ENCODE measurements around the gene EXOC4. TPM values are rescaled to one million over a fixed set of nuclear protein-coding genes. Genes with fewer than 3 reads are reported as not detected.
A peak's percentile ranks its signal among the peaks of the same experiment; 100 is the strongest.

The EXOC4 gene
- total RNA-seq, 2 donors from 2014 or later: 106 to 115 TPM

GRCh38 chr7:134085311-134085710 is 832.4 kb downstream of the EXOC4 start:
- Histone ChIP-seq H3K36me3 (ENCODE audit: control insufficient read depth, insufficient read depth, low read length) (no peaks in the 10 kb centered on the region), H3K9me3 (ENCODE audit: control insufficient read depth, low read length) (peaks cover 42% of the 10 kb centered on the region), H3K27ac (ENCODE audit: low read depth, low read length) (no peak overlapping the region), H3K4me1 (ENCODE audit: control insufficient read depth, insufficient read depth, low read length) (no peaks in the 10 kb centered on the region), H3K4me3 (ENCODE audit: low read length) (no peak overlapping the region), H3K9ac (ENCODE audit: extremely low read depth, low read length, poor library complexity, severe bottlenecking) (no peak overlapping the region), H3K27me3 (ENCODE audit: control insufficient read depth, insufficient read depth, low read length, poor library complexity, severe bottlenecking) (no peaks in the 10 kb centered on the region)
- H3K4me3 Mint-ChIP-seq: no peak overlapping the region
- H3K9me3 Mint-ChIP-seq: peaks cover 60% of the 10 kb centered on the region
- no peaks in the 10 kb centered on the region for H3K4me1 Mint-ChIP-seq
- H3K36me3 Mint-ChIP-seq (ENCODE audit: low read depth): peaks cover 28% of the 10 kb centered on the region
- no peak for DNase-seq
- TF ChIP-seq, protein P1, sequence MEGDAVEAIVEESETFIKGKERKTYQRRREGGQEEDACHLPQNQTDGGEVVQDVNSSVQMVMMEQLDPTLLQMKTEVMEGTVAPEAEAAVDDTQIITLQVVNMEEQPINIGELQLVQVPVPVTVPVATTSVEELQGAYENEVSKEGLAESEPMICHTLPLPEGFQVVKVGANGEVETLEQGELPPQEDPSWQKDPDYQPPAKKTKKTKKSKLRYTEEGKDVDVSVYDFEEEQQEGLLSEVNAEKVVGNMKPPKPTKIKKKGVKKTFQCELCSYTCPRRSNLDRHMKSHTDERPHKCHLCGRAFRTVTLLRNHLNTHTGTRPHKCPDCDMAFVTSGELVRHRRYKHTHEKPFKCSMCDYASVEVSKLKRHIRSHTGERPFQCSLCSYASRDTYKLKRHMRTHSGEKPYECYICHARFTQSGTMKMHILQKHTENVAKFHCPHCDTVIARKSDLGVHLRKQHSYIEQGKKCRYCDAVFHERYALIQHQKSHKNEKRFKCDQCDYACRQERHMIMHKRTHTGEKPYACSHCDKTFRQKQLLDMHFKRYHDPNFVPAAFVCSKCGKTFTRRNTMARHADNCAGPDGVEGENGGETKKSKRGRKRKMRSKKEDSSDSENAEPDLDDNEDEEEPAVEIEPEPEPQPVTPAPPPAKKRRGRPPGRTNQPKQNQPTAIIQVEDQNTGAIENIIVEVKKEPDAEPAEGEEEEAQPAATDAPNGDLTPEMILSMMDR (conservative IDR thresholded peaks at IDR 0.05): no peak
- H3K27me3 Mint-ChIP-seq (ENCODE audit: insufficient read depth): no peaks in the 10 kb centered on the region
- no peak overlapping the region for H3K27ac Mint-ChIP-seq

DNA sequence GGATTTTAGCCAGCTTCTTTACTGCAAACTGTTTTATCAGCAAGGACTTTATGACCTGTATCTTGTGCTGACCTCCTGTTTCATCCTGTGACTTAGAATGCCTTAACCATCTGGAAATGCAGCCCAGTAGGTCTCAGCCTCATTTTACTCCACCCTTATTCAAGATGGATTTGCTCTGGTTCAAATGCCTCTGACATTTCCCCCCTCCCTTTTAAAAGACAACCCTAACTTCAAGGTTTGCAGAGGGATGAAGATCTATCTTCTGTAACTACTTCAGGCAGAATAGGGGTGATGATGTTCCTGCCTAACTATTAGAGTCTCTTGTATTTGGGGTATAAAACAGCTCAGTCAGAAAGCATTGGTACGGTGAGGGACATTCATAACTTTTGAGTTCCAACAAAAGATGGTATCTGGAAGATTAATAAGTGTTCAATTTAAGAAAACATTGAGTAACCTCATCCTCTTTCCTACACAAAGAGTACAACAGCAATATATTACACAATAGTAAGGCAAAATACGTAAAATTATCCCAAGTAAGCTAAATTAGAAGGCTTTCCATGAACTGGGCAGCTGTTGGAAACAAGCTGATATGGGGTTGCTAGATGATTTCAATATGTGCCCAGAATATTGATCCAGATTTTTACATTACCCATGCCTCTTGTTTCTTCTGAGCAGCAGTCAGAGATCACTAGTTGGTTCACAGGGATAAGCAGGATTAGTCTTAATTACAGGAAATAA is 834.3 kb downstream of the EXOC4 start:
- Histone ChIP-seq H3K4me3 (ENCODE audit: low read length) (no peak overlapping the region), H3K27me3 (ENCODE audit: control insufficient read depth, insufficient read depth, low read length, poor library complexity, severe bottlenecking) (no peaks in the 10 kb centered on the region), H3K27ac (ENCODE audit: low read depth, low read length) (no peak overlapping the region), H3K36me3 (ENCODE audit: control insufficient read depth, insufficient read depth, low read length) (no peaks in the 10 kb centered on the region), H3K9ac (ENCODE audit: extremely low read depth, low read length, poor library complexity, severe bottlenecking) (no peak overlapping the region), H3K9me3 (ENCODE audit: control insufficient read depth, low read length) (peaks cover 59% of the 10 kb centered on the region), H3K4me1 (ENCODE audit: control insufficient read depth, insufficient read depth, low read length) (no peaks in the 10 kb centered on the region)
- peaks cover 78% of the 10 kb centered on the region for H3K9me3 Mint-ChIP-seq
- TF ChIP-seq, protein P1 (conservative IDR thresholded peaks at IDR 0.05): no peak
- no peak for DNase-seq
- H3K4me3 Mint-ChIP-seq: no peak overlapping the region
- H3K36me3 Mint-ChIP-seq (ENCODE audit: low read depth): peaks cover 21% of the 10 kb centered on the region
- no peaks in the 10 kb centered on the region for H3K4me1 Mint-ChIP-seq
- WGBS, 2 experiments (ENCODE audit: insufficient coverage in 1 of 2, insufficient read length in 1 of 2): 88% methylated on average over 1 to 2 of the region's 2 CpGs
- H3K27me3 Mint-ChIP-seq (ENCODE audit: insufficient read depth): no peaks in the 10 kb centered on the region
- H3K27ac Mint-ChIP-seq: no peak overlapping the region

- Mint-ChIP-seq H3K4me3 (no peak overlapping the region), H3K9me3 (peaks cover 88% of the 10 kb centered on the region), H3K27me3 (ENCODE audit: insufficient read depth) (no peaks in the 10 kb centered on the region), H3K4me1 (no peaks in the 10 kb centered on the region), H3K36me3 (ENCODE audit: low read depth) (peaks cover 21% of the 10 kb centered on the region), H3K27ac (no peak overlapping the region)
- H3K36me3 ChIP-seq (ENCODE audit: control insufficient read depth, insufficient read depth, low read length): no peaks in the 10 kb centered on the region
- TF ChIP-seq, protein P1 (conservative IDR thresholded peaks at IDR 0.05): no peak
- no peak overlapping the region for H3K27ac ChIP-seq (ENCODE audit: low read depth, low read length)
- no peaks in the 10 kb centered on the region for H3K4me1 ChIP-seq (ENCODE audit: control insufficient read depth, insufficient read depth, low read length)
- H3K9ac ChIP-seq (ENCODE audit: extremely low read depth, low read length, poor library complexity, severe bottlenecking): no peak overlapping the region
- no peaks in the 10 kb centered on the region for H3K27me3 ChIP-seq (ENCODE audit: control insufficient read depth, insufficient read depth, low read length, poor library complexity, severe bottlenecking)
- peaks cover 70% of the 10 kb centered on the region for H3K9me3 ChIP-seq (ENCODE audit: control insufficient read depth, low read length)
- no peak for DNase-seq
- peak overlapping the region; percentile 6 for H3K4me3 ChIP-seq (ENCODE audit: low read length)
Measured at GRCh38 chr7:134088199-134088598, 835.3 kb downstream of the EXOC4 start.
